Activated CD8-positive, alpha-beta memory T cell treated with anti-CD3 and anti-CD28 coated beads, Interleukin-2, amount 50 U/mL, for 48 hours (primary cell): ENCODE data around the gene MMP25.
"Not testable (repeated sequence)": the region's sequence is repeated elsewhere in the genome, so short reads cannot be mapped to it uniquely, and the experiment has no call there.

Experiments
- DNase-seq: peaks from one replicate; pipeline ENCODE4 v3.0.0-alpha.2; 2020

Gene MMP25

DNA sequence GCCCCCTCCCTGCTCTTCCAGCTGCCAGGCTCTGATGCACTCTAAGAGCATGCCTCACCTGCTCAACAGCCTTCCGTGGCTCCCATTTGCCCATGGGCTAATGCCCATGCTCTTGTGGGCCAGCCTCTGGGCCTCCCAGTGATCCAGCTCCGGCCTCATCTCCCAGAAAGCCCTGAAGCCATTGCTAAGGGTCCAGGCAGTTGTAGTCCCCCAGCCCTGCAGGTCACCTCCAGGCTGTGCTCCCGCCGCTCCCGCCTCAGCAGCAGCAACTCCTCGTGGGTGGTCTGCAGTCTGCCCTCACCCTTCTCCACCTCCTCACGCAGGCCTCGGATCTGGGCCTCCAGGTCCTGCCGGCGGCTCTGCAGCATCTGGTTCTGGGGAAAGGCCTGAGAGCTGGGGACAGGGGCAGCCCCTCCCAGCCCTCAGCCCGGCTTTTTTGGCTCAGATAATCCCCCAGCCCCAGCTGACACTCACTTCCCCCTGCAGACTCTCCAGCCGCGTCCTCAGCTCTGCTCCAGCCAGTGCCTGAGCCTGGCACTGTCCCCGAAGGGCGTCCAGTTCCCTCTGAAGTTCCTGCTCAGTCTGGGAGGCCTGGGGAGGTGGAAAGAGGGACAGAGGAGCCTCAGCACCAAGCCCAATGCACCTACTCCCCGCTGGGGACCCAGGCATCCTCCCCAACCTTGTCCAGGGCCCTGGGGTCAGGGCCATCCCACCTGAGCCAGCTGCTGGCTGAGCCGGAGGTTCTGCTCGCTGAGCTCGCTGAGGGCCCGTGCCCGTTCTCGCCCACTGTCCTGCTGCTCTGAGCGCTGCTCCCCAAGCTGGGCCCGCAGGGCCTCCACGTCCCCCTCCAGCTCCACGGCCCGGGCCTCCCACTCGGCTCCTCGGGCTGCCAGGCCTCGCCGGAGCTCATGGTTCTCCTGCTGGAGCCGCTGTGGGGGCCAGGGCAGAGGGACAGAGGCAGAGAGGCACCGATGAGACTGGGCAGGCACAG lies 15.8 kb upstream of the MMP25 start:
- DNase-seq = no peak

DNA sequence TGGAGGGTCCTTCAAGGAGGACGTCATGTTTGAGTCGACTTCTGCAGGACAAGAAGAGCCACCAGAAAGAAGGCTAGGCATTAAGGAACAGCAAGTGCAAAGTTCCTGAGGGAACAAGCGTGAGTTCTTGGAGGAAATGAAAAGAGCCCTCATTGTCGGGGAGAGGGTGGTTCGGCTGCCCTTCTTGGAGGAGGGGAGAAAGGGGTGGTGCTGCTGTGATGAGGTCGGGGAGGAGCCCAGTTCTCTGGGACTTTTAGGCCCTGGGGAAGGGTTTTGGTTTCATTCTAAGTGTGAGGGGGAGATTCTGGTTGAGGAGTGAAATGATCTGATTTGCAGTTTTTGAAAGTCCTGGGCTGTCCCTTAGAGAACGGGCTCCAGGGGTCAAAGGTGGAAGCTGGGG lies 13.7 kb upstream of the MMP25 start:
- DNase-seq = no peak

DNA sequence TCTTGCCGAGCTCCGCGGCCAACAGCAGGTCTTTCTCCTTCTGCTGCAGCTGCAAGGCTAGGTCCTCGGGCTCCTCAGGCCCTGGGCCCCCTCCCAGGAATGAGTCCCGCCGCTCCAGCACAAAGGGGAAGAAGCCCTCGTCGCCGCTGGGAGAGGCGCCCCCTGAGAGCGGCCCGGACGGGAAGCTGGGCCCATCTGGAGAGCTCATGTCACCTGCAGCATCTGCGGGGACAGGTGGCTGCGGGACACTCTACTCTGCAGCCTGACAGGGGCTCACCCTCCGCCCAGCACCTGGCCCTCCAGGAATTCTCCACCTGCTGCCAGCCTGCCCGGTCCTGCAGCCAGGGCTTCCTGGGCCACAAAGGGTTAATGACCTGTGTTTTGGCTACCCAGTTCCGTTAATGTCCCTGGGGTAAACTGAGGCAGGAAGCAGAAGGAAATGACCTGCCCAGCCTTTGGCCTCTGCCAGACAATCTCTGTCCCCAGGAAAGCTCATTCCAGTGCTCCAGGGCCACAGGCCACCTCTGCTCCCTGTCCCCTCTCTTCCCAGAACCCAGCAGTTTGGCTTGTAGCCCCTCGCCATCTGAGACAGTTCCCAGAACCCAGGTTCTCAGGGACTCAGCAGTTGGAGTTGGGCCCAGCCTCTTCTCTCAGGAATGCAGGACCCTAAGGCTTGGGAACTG lies 10.9 kb upstream of the MMP25 start:
- DNase-seq = no peak

DNA sequence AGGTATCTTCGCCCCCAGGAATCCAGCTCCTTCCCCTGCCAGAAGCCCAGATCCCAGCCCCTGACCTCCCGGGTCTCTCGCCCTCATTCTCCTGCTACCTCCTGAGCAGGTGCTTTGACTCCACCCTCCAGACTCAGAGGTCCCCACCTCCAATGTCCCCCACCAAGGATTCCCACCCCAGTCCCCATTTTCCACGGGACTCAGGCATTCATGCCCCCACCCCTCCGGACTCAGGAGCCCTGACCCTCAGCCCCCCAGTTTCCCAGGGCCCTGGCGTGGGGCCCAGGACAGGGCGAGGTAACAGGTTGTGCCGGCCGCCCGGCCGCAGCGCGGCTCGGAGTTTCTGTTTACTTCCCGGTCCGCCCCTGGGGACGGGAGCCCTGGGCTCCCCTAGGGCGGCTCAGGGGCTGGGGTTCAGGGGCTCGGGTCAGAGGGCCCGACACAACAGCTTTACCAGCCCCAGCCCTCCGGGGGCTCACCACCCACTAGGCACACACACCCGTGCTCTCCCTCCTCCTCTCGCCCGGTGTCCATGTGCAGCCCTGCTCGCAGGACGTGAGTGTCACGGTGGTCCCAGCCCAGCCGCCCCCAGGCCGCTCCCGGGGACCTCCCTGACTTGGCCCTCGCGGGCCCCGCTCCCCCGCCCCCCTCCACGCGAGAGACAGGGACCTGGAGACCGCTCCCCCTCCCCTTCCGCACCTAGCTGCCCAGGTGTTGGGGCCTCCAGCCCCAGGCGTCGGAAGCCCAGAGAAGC lies 10.2 kb upstream of the MMP25 start:
- DNase-seq = no peak

DNA sequence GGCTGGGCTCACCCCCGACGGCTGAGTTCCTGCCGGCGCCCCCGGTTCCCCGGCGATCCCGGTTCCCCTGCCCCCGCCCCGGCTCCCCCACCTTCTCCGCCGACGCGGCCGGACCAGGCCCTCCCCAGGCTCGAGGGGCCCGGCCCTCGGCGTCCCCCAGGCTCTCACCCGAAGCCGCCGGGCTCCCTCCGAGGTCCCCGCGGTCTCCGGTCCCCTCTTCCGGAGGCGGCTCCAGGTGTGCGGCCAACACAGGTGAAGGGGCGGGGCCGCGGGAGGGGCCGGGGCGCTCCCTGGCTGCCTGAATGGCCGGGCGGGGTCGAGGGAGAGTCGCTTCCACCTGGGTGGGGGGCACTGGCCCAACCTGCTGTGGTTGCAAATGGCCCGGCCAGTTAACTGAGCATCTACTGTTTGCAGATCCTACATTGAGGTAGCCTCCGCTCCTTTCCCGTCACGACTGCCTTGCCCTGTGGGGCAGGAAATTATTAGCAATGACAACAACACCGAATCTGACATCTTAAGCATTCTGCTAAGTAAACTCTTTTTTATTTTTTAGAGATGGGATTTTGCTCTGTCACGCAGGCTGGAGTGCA lies 9.5 kb upstream of the MMP25 start, which contains the start of gene BICDL2:
TSS of gene BICDL2 (minus strand) at position 219 of the 590 bp plus-strand sequence. CDS start 1,448 bp downstream, outside the sequence.
- DNase-seq = no peak

DNA sequence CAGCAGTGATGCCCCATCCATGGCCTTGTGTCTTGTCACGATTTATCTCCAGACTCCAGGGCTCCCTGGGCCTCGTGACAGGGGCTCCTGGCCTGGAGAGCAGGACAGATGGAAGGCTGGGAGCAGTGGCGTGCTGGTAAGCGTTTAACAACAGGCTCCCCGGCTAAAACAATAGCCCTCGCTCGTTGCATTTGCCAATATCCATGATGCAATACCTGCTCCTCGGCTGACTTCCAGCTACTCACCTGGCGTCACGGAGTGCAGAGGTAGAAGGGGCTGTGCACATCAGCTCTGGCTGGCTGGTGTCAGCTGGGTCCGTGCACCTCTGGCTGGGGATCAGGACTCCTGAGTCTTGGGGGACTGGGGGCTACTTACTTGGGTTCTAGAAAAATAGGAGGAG lies 8.1 kb upstream of the MMP25 start:
- DNase-seq = no peak

DNA sequence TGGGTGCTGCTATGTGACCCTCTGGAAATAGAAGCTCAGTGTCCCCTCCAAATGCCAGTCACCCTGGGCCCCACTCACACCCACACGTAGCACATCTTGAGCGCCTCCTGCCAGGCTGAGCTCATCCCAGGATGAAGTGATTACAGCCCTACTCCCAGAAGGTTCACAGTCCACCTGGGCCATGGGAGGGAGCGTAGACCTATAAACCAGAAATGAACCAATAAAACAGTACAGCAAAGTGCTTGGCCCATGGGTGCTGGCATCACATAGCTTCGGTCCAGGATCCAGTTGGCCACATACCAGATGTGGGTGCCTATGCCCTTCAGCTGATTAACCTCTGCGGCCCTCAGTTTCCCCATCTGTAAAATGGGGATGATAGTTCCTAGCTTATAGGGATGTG lies 7.5 kb upstream of the MMP25 start:
- DNase-seq = no peak

DNA sequence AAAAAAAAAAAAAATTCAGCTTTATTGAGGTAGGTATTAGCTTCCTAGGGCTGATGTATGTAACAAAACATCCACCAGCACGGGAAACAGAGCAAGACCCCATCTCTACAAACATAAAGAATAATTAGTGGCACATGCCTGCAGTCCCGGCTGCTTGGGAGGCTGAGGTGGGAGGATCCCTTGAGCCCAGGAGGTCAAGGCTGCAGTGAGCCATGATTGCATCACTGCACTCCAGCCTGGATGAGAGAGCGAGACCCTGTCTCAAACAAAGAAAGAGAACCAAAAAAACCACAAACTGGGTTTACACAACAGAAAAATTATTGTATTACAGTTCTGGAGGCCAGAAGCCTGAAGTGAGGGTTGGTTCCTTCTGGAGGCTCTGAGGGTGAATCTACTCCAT lies 4.0 kb upstream of the MMP25 start:
- no peak for DNase-seq

DNA sequence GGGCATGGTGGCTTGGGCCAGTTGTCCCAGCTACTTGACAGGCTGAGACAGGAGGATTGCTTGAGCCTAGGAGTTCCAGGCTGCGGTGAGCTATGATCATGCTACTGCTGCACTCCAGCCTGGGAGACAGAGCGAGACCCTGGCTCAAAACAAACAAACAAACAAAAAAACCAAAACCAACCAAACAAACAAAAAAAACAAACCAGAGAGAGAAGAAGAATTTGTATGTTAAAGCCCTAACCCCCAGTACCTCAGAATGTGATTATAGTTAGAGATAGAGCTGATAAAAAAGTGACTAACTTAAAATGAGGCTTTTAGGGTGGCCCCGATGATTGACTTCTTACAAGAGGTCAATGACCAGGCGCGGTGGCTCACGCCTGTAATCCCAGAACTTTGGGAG lies 1.7 kb upstream of the MMP25 start:
- no peak for DNase-seq

DNA sequence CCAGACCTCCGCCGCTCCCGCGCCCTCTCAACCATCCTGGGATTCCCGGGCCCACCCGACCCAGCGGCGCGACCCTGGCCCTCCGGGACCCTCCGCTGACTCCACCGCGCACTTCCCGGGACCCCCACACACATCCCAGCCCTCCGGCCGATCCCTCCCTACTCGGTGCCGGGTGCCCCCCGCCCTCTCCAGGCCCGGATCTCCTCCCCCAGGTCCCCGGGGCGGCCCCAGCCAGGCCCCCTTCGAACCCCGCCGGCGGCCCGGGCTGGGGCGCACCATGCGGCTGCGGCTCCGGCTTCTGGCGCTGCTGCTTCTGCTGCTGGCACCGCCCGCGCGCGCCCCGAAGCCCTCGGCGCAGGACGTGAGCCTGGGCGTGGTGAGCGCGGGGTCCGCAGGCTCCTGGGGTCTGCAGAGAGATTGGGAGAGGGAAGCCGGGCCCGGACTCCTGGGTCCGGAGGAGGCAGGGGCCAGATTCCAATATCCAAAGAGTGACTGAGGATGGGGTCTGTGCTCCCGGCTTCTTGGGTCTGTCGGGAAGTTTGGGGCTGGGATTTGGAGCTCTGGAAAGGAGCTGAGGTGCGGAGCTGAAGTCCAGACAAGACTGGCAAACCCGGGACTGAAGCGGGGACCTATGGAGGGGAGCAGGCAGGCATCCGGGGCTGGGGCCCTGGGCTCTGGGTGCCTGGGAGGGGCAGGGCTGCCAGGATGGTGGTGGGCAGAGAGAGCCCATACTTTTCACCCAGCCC lies 453 bp downstream of the MMP25 start:
- DNase-seq = no peak

DNA sequence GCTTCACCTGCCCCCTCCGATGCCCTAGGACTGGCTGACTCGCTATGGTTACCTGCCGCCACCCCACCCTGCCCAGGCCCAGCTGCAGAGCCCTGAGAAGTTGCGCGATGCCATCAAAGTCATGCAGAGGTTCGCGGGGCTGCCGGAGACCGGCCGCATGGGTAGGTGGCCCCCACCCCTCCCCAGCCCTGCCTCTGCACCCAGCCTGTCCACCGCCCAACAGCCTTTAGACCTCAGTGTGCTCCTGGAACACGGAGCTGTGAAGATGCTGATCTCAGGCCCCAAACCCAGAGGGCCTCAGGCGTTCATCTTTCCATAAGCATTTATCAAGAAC lies 993 bp downstream of the MMP25 start:
- DNase-seq = no peak

DNA sequence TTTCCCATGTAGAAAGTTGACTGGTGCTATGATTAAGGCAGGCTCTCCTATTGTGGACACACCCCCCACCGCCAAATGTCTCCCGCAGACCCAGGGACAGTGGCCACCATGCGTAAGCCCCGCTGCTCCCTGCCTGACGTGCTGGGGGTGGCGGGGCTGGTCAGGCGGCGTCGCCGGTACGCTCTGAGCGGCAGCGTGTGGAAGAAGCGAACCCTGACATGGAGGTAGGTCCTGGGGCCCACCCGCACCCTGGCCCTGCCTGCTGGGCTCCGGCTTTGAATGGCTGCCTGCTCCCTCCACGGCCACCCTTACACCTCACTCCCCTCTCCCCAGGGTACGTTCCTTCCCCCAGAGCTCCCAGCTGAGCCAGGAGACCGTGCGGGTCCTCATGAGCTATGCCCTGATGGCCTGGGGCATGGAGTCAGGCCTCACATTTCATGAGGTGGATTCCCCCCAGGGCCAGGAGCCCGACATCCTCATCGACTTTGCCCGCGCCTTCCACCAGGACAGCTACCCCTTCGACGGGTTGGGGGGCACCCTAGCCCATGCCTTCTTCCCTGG lies 3.6 kb downstream of the MMP25 start:
- no peak for DNase-seq

DNA sequence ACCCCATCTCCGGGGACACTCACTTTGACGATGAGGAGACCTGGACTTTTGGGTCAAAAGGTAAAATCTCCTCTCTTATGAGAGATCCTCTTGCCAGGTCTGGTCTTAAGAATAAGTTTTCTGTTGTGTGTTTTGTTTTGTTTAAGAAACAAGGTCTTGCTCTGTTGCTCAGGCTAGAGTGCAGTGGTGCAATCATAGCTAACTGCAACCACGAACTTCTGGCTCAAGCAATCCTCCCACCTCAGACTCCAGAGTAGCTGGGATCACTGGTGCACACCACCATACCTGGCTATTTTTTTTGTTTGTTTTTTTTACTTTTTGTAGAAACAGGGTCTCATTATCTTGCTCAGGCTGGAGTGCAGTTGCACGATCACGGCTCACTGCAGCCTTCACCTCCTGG lies 4.1 kb downstream of the MMP25 start:
- no peak for DNase-seq

DNA sequence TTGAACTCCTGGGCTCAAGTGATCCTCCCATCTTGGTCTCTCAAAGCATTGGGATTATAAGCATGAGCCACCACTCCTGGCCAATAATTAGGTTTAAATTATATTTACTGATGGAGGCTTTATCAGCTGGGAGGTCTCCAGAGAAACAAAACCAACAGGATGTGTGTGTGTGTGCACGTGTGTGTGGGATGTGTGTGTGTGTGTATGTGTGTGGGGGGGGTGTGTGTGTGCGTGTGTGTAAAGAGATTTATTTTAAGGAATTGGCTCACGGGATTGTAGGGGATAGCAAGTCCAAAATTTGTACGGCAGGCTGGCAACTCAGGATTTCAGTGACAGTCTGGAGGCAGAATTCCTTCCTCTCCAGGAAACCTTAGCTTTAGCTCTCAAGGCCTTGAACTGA lies 4.6 kb downstream of the MMP25 start:
- DNase-seq = no peak

DNA sequence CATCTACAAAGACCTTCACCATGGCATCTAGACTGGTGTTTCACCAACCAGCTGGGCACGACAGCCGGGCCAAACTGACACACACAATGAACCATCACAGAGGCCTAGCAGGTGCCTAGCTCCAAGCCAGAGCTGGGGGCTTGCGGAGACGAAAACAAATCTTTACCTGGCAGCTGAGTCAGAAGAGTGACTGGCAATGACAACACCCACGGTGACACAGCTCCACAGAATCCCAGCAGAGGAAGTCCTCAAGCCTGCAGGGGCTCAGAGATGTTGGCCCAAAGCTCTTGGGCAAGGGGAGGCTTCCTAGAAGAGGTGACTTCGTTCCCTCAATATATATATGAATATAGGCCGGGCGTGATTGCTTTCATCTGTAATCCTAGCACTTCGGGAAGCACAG lies 5.1 kb downstream of the MMP25 start:
- no peak for DNase-seq

DNA sequence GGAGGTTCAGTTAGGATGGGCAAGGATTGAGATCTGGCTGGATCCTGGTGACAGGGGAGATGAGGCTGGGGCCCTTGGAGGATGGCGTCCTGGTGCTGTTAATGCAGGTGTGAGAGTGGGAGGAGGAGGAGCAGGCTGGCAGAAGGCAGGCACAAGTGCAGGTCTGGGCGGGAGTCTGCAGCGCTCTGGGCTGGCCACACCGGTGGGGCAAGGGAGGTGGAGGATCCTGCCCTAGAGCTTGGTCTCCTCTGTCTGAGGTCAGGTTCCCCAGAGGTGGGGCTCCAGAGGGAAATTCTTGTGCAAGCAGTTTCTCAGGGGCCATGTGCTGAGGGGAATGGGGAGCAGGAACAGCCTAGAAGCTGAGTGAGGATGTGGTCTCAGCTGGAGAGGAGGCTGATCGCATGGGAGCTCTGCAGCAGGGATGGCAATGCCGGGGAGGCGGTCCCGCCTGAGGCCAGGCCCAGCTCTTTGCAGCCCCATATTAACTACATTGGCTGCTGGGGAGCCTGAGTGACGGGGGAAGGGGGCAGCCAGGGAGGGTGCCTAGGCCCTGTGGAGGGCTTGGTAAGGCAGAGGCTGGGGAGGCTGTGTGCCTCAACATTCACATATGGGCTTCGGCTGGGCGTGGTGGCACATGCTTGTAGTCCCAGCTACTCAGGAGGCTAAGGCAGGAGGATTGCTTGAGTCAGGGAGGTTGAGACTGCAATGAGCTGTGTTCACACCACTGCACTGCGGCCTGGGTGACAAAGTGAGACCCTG lies 6.4 kb downstream of the MMP25 start:
- not testable (repeated sequence) for DNase-seq

DNA sequence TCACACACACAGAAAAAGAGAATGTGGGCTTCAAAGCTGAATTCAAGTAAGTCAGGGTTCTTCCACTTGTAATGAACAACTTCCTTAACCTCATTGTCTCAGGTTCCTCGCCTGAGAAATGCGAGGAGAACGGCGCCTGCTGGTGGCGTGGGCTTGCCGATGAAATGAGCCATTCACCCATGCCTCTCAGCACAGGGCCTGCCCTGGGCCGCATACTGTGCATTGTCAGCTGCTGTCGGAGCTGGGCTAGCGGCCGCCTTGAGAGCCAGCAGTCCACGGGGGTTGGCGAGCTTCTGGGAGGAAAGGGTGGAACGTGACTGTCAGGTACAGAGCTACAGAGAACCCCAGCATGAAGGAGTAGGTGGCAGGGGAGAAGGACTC lies 7.0 kb downstream of the MMP25 start:
- not testable (repeated sequence) for DNase-seq

DNA sequence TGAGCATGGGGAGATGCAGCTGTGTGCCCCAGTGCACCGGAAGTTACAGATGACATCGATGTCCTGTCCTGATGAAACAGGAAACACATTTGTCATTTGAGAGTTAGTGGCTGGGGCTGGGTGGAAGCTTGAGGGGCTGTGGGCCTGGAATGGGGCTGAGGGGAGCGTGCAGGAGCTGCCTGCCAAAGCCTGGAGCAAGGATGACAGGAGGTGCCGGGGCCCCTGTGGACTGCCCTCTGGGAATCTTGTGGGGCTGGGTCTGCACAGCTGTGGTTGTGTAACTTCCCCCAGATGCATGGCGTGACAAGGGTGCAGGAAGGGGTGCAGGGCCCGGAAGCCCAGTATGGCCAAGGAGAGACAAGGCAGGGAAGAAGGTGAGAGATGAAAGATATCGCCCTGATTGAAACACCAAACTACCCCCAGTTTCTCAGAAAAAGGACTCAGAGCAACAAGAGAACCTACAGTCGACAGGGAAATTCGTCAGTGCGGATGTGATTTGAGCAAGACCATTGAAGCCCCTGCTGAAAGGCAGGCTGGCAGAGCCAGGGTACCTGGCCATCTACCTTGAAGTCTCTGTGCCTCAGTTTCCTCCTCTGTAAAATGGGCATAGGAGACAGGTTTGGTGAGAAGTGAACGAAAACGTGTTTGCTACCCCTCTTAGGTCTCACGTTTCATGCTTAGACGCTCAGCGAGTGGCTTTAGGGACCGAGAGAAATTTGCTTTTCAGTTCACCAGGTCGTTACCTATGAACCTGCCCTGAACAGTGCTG lies 8.8 kb downstream of the MMP25 start:
- no peak for DNase-seq

DNA sequence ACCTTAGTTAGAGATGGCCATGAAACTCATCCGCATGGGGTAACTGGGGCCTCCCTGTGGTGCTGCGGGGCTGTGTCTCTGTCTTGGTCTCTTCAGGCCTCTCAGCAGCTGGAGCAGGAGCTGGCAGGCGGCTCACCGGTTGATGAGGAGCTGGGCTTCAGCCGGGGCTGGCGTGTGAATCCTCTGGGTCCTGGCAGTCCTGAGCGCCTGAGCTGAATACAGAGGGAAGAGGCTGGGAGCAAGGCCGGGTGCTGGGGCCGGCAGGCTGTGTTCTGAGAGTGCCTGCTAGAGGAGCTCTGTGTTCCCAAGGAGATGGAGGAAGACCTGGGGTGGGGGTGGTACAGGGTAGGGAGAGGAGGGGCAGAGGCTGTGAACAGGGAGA lies 9.4 kb downstream of the MMP25 start:
- DNase-seq = not testable (repeated sequence)
